A673 (cell line): ENCODE measurements around the gene SLN.
A peak's percentile ranks its signal among the peaks of the same experiment; 100 is the strongest.

Experiments
- CTCF ChIP-seq: fragments of 300-800, 200-600 bp; sonication (generic); conservative IDR thresholded peaks from 2 replicates; pipeline ENCODE4 v1.5.1; 2017; ENCODE audit warnings: low read depth, mild to moderate bottlenecking, antibody characterized with exemption, low read length, moderate library complexity, mixed read lengths
- EZH2 ChIP-seq: fragments of 200-600 bp; sonication (generic); IDR thresholded peaks from 2 replicates; pipeline ENCODE4 v1.6.1; 2017; ENCODE audit warnings: borderline replicate concordance, low read depth, mild to moderate bottlenecking, mixed read lengths, antibody characterized with exemption, low read length; ENCODE audit not compliant: poor library complexity, severe bottlenecking

DNA sequence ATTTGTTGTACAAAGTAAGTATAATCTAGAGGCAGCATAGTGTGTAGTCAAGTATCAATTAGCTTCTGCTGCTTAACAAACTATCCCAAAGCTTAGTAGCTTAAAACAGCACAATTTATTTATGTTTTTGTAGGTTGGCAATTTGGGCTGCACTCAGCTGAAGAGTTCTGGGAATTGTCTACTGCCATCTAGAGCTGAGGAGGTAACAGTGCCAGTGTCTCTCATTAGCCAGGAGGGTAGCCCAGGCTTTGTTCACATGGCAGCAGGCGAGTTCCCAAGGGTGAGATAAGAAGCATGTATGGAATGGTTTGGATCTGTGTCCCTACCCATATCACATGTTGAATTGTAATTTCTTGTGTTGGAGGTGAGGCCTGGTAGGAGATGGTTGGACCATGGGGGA, 45.8 kb upstream of the SLN start:
- TF ChIP-seq EZH2: no peak
- peak; percentile 35 for TF ChIP-seq CTCF
